OCI-LY3 (cell line): Measurements from ENCODE around the gene CHMP4B.

Experiments used
- EZH2phosphoT487 ChIP-seq: fragments of 200-600 bp; shearing (Covaris generic); IDR thresholded peaks from 2 replicates; pipeline ENCODE4 v1.6.1; 2018; ENCODE audit warnings: antibody characterized with exemption, mixed run types, low read depth
- TF ChIP-seq, protein P1 (sequence below): fragments of 200-600, 300-600 bp; sonication (generic); IDR thresholded peaks from 2 replicates; pipeline ENCODE4 v1.5.1; 2014; ENCODE audit warnings: antibody characterized with exemption, low read length, low read depth

DNA sequence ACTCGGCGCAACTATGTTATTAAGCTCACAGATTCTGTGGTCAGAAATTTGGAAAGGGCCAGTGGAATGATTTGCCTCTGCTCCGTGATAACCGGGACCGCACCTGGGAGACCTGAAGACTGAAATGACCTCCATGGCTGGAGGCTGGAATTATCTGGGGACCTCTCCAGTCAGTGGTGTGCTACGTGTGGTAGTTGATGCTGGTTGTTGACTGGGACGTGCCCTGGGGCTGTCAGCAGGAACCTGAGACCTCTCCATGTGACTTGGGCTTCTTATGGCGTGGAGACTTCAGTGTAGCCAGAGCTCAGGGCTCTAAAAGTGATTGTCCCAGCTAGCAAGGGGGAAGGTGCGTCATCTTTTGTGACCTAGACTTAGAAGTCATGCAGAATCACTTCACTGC is 50.3 kb downstream of the CHMP4B start:
- TF ChIP-seq, protein P1, sequence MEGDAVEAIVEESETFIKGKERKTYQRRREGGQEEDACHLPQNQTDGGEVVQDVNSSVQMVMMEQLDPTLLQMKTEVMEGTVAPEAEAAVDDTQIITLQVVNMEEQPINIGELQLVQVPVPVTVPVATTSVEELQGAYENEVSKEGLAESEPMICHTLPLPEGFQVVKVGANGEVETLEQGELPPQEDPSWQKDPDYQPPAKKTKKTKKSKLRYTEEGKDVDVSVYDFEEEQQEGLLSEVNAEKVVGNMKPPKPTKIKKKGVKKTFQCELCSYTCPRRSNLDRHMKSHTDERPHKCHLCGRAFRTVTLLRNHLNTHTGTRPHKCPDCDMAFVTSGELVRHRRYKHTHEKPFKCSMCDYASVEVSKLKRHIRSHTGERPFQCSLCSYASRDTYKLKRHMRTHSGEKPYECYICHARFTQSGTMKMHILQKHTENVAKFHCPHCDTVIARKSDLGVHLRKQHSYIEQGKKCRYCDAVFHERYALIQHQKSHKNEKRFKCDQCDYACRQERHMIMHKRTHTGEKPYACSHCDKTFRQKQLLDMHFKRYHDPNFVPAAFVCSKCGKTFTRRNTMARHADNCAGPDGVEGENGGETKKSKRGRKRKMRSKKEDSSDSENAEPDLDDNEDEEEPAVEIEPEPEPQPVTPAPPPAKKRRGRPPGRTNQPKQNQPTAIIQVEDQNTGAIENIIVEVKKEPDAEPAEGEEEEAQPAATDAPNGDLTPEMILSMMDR, result no peak
- no peak for TF ChIP-seq EZH2phosphoT487
